HEK293 (cell line): Measurements from ENCODE around the gene EFCAB5.
"Not testable (repeated sequence)": the region's sequence is repeated elsewhere in the genome, so short reads cannot be mapped to it uniquely, and the experiment has no call there.

ENCODE experiments used
- CTCF ChIA-PET: fragments of 350-600 bp; formaldehyde crosslinking; extraction: SDS; loops from one replicate; lab custom pipeline; 2021; ENCODE audit warnings: antibody characterized with exemption; lab: Yijun Ruan, JAX
- POLR2A ChIA-PET: fragments of 300-600 bp; formaldehyde crosslinking; extraction: SDS; loops from one replicate; lab custom pipeline; 2020; ENCODE audit warnings: antibody characterized with exemption, inconsistent platforms; lab: Yijun Ruan, JAX
- H3K27ac ChIP-seq: fragments of 200-500 bp; sonication (Bioruptor generic); 2 replicates; pipeline ENCODE4 v1.5.1; 2014; ENCODE audit warnings: low read depth, low read length, control low read depth, inconsistent platforms; ENCODE audit errors: extremely low read depth
- H3K36me3 ChIP-seq, 2 experiments: fragments of 200-500 bp in 1 of 2; sonication (Bioruptor generic) in 1 of 2; 1 replicate in 1 of 2; 2 replicates in 1 of 2; pipeline ENCODE4 v1.5.1; 2014 to 2017; ENCODE audit warnings: inconsistent platforms in 2 of 2, low read length in 2 of 2; ENCODE audit not compliant: control insufficient read depth in 2 of 2, insufficient read depth in 1 of 2
- H3K4me1 ChIP-seq: fragments of 200-500 bp; sonication (Bioruptor generic); 2 replicates; pipeline ENCODE4 v1.5.1; 2014; ENCODE audit warnings: mild to moderate bottlenecking, low read length, inconsistent platforms; ENCODE audit not compliant: control insufficient read depth, insufficient read depth
- H3K4me3 ChIP-seq: 2 replicates; pipeline ENCODE4 v1.5.1; 2011; ENCODE audit warnings: low read depth, mild to moderate bottlenecking, control low read depth, low read length, moderate library complexity
- H3K9me3 ChIP-seq: fragments of 200-500 bp; sonication (Bioruptor generic); 2 replicates; pipeline ENCODE4 v1.5.1; 2014; ENCODE audit warnings: low read depth, low read length, inconsistent platforms; ENCODE audit not compliant: control insufficient read depth, insufficient read depth
- GLIS1 ChIP-seq: fragments of 450-650 bp; formaldehyde crosslinking; IDR thresholded peaks from 2 replicates; pipeline ENCODE4 v1.5.1; 2016; ENCODE audit warnings: missing biosample characterization, missing genetic modification characterization
- SCRT1 ChIP-seq: fragments of 450-650 bp; formaldehyde crosslinking; IDR thresholded peaks from 2 replicates; pipeline ENCODE4 v1.5.1; 2016; ENCODE audit warnings: missing biosample characterization, missing genetic modification characterization, borderline replicate concordance
- TRIM28 ChIP-seq: IDR thresholded peaks from 2 replicates; pipeline ENCODE4 v1.6.1; 2011; ENCODE audit warnings: low read length, control low read depth, borderline replicate concordance
- YY2 ChIP-seq: fragments of 450-650 bp; formaldehyde crosslinking; IDR thresholded peaks from 2 replicates; pipeline ENCODE4 v1.5.1; 2016; ENCODE audit warnings: missing biosample characterization, missing genetic modification characterization
- ZBTB17 ChIP-seq: fragments of 450-650 bp; formaldehyde crosslinking; IDR thresholded peaks from 2 replicates; pipeline ENCODE4 v1.5.1; 2016; ENCODE audit warnings: missing biosample characterization, missing genetic modification characterization
- ZNF114 ChIP-seq: fragments of 450-650 bp; formaldehyde crosslinking; IDR thresholded peaks from 2 replicates; pipeline ENCODE4 v1.5.0; 2017; ENCODE audit warnings: missing biosample characterization, missing genetic modification characterization
- ZNF133 ChIP-seq: fragments of 450-650 bp; formaldehyde crosslinking; IDR thresholded peaks from 2 replicates; pipeline ENCODE4 v1.5.1; 2016; ENCODE audit warnings: missing biosample characterization, missing genetic modification characterization
- ZNF202 ChIP-seq: fragments of 450-650 bp; formaldehyde crosslinking; IDR thresholded peaks from 2 replicates; pipeline ENCODE4 v1.5.1; 2016; ENCODE audit warnings: missing biosample characterization, missing genetic modification characterization, borderline replicate concordance
- ZNF335 ChIP-seq: fragments of 450-650 bp; formaldehyde crosslinking; conservative IDR thresholded peaks from 2 replicates; pipeline ENCODE4 v1.5.1; 2016; ENCODE audit warnings: missing biosample characterization, missing genetic modification characterization
- ZNF473 ChIP-seq: fragments of 450-650 bp; formaldehyde crosslinking; IDR thresholded peaks from 2 replicates; pipeline ENCODE4 v1.5.1; 2017; ENCODE audit warnings: missing biosample characterization, missing genetic modification characterization
- ZNF529 ChIP-seq: fragments of 450-650 bp; formaldehyde crosslinking; IDR thresholded peaks from 2 replicates; pipeline ENCODE4 v1.5.1; 2017; ENCODE audit warnings: missing genetic modification characterization, missing biosample characterization; ENCODE audit not compliant: insufficient replicate concordance
- ZNF558 ChIP-seq: fragments of 450-650 bp; formaldehyde crosslinking; IDR thresholded peaks from 2 replicates; pipeline ENCODE4 v1.5.1; 2016; ENCODE audit warnings: missing biosample characterization, missing genetic modification characterization
- ZNF596 ChIP-seq: fragments of 450-650 bp; IDR thresholded peaks from 2 replicates; pipeline ENCODE4 v1.5.0; 2018; ENCODE audit warnings: missing biosample characterization, mild to moderate bottlenecking, missing genetic modification characterization, moderate library complexity
- ZNF791 ChIP-seq: fragments of 450-650 bp; formaldehyde crosslinking; IDR thresholded peaks from 2 replicates; pipeline ENCODE4 v1.5.1; 2016; ENCODE audit warnings: missing biosample characterization, missing genetic modification characterization
- ZSCAN16 ChIP-seq: fragments of 450-650 bp; formaldehyde crosslinking; IDR thresholded peaks from 2 replicates; pipeline ENCODE4 v1.5.1; 2016; ENCODE audit warnings: missing biosample characterization, missing genetic modification characterization
- TF ChIP-seq, protein P1 (sequence below): fragments of 450-650 bp; formaldehyde crosslinking; IDR thresholded peaks from 2 replicates; pipeline ENCODE4 v1.5.1; 2016; ENCODE audit warnings: missing biosample characterization, missing genetic modification characterization

EFCAB5 gene

DNA sequence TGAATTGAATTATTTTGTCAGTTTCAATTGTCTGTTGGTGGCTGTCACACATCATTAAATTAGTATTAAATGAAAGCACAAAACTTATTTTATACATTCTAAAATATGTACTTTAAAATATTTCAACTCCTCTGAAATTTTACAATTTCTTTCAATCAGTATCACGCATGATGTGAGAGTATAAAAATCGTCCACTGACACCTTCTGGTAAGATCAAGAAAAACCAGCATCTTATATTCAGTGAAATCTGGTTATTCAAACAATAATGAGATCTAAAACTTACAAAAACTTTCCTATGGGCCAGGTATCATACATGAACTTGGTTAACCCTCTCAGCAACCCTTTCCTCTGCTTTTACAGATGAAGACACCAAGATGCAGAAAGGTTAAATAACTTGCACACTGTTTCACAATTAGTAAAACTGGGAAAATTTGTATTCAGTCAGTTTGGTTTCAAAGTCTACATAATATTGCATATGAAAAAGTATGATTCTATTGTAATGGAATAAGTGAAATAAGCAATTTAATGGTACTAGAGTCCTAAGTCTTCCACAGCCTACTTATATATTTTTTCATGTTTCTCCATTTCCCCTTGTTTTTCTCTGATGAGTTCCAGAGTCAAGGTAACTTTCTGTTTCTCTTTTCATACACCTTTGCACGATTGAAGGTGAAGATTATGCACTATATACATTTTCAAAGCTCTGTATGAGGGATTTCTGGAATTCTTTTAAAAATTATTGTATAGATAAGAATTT is 58.7 kb downstream of the EFCAB5 start:
- H3K4me1 ChIP-seq, result no peaks in the 10 kb centered on the region
- no peak overlapping the region for H3K27ac ChIP-seq
- ChIA-PET POLR2A (no interaction called here), CTCF (interaction anchor here (0.6 to 2.8 kb wide), 6 partner anchors 9 to 94 kb away, joined by 4 to 10 read pairs (median 6); no protein-coding TSS in a partner anchor)
- H3K4me3 ChIP-seq, result no peak overlapping the region
- TF ChIP-seq TRIM28, result no peak
- no peaks in the 10 kb centered on the region for H3K36me3 ChIP-seq
- H3K9me3 ChIP-seq, result no peaks in the 10 kb centered on the region

DNA sequence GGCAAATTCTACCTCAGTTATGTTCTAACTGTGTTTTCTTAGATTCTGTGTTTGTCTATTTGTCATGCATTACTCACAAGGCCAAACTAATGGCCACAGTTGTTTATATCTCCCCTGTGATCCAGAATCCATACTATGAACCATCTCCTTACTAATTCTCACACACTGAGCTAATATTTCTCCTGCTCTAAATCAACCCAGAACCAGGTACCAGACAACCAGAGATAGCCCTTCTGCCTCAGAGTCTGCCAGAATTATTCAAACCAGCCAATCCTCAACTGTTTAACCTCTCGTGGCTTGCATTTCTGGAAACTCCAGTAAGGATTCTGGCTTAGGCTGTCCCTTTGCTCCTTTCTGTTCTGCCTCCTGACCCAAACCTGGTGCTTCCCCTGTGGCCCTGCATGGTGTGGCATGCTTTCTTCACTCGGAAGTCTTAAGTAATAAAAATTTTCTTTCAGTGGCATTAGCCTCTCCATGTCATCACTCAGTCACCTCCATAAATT is 59.4 kb downstream of the EFCAB5 start:
- POLR2A ChIA-PET, result interaction anchor here (0.6 kb wide), 1 partner anchor 117 kb away, joined by 4 read pairs; no protein-coding TSS in a partner anchor
- TF ChIP-seq ZBTB17 (no peak), SCRT1 (no peak), ZNF596 (tag by site-specific recombination) (no peak), GLIS1 (tag by site-specific recombination) (no peak)
- CTCF ChIA-PET, result interaction anchor here (0.6 to 2.8 kb wide), 8 partner anchors 8 to 93 kb away, joined by 3 to 10 read pairs (median 5); no protein-coding TSS in a partner anchor
- Histone ChIP-seq H3K4me1 (0 out of 2 replicates have a peak, but pooled peaks cover 2% of the 10 kb centered on the region), H3K36me3 (no peaks in the 10 kb centered on the region), H3K27ac (no peak overlapping the region), H3K4me3 (no peak overlapping the region), H3K9me3 (no peaks in the 10 kb centered on the region)

DNA sequence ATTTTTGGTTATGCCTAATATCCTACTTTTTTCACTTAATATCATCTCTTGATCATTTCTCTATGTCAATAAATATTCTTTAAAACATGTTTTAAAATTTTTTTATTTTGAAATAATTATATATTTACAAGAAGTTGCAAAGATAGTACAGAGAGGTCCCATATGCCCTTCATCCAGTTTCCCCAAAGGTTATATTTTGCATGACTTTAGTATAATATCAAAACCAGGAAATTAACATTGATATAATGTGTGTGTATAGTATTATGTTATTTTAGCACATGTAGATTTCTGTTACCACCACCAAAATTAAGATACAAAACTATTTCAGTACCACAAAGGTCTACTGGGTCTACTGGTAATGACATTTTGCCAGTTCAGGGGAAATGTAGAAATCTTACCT is 60.7 kb downstream of the EFCAB5 start:
- H3K4me3 ChIP-seq, result no peak overlapping the region
- CTCF ChIA-PET, result interaction anchor here (0.5 to 1.7 kb wide), 4 partner anchors 19 to 703 kb away, joined by 4 to 8 read pairs (median 5); no protein-coding TSS in a partner anchor
- POLR2A ChIA-PET, result no interaction called here
- TF ChIP-seq, protein P1, sequence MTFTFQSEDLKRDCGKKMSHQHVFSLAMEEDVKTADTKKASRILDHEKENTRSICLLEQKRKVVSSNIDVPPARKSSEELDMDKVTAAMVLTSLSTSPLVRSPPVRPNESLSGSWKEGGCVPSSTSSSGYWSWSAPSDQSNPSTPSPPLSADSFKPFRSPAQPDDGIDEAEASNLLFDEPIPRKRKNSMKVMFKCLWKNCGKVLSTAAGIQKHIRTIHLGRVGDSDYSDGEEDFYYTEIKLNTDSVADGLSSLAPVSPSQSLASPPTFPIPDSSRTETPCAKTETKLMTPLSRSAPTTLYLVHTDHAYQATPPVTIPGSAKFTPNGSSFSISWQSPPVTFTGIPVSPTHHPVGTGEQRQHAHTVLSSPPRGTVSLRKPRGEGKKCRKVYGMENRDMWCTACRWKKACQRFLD (tag by site-specific recombination), result no peak
- no peak for TF ChIP-seq ZBTB17
- TF ChIP-seq ZNF529 (tag by site-specific recombination), result peak; percentile 93
- TF ChIP-seq, all 188 proteins: peak for 1
- H3K9me3 ChIP-seq, result no peaks in the 10 kb centered on the region
- 0 out of 2 replicates have a peak, but pooled peaks cover 2% of the 10 kb centered on the region for H3K4me1 ChIP-seq
- H3K36me3 ChIP-seq, result no peaks in the 10 kb centered on the region
- H3K27ac ChIP-seq, result no peak overlapping the region

DNA sequence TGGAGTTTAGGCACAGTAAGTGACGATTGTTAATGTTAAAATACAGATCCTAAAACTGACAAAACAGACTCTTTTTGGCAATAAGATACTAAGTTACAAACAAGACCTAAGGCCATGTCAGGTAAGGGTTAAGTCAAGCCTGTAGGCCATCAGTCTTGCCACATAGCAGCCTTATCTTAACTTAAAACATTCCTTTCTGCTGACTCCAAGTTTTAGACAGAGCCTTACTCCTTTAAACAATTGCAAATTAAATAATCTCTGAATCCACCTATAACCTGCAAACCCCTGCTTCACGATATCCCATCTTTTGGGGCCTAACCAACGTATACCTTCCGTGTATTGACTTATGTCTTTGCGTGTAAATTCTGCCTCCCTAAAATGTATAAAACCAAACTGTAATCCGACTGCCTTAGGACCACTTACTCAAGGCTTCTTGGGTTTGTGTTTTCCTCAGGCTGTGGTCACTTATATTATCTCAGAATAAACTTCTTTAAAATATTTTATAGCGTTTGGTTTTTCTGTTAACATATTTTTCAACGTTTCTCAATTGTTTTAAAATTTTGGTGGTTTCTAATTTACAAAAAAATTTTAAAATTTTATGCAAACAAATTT is 64.4 kb downstream of the EFCAB5 start:
- TF ChIP-seq ZNF529 (tag by site-specific recombination), result no peak
- TF ChIP-seq ZNF335, result 0 out of 2 replicates have a peak, but pooled peaks have one; percentile 26
- no peak for TF ChIP-seq ZNF114 (tag by site-specific recombination)
- no peak for TF ChIP-seq ZNF473 (tag by site-specific recombination)
- no peak for TF ChIP-seq ZNF202 (tag by site-specific recombination)
- TF ChIP-seq ZNF133 (tag by site-specific recombination), result peak; percentile 67
- no peak for TF ChIP-seq ZSCAN16 (tag by site-specific recombination)
- no peak for TF ChIP-seq ZNF791 (tag by site-specific recombination)
- TF ChIP-seq YY2 (tag by site-specific recombination), result no peak
- TF ChIP-seq ZNF558 (tag by site-specific recombination), result no peak
- ChIA-PET CTCF (interaction anchor here (1.0 kb wide), 1 partner anchor 16 kb away, joined by 5 read pairs; no protein-coding TSS in a partner anchor), POLR2A (no interaction called here)
- no peaks in the 10 kb centered on the region for H3K36me3 ChIP-seq
- no peaks in the 10 kb centered on the region for H3K9me3 ChIP-seq
- no peak overlapping the region for H3K4me3 ChIP-seq
- no peak overlapping the region for H3K27ac ChIP-seq
- H3K4me1 ChIP-seq, result 0 out of 2 replicates have a peak, but pooled peaks cover 2% of the 10 kb centered on the region

DNA sequence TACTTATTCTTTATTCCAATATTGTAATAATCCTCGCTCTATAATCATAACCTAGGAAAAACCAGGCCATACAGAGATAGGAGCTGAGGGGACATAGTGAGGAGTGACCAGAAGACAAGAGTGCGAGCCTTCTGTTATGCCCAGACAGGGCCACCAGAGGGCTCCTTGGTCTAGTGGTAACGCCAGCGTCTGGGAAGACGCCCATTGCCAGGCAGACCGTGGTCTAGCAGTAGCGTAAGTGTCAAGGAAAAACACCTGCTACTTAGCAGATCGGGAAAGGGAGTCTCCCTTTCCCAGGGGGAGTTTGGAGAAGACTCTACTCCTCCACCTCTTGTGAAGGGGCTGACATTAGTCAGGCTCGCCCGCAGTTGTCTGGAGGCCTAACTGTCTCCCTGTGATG is 70.5 kb downstream of the EFCAB5 start:
- CTCF ChIA-PET, result interaction anchor here (1.2 to 2.3 kb wide), 4 partner anchors 10 to 209 kb away, joined by 3 to 9 read pairs (median 4); no protein-coding TSS in a partner anchor
- POLR2A ChIA-PET, H3K27ac ChIP-seq, H3K9me3 ChIP-seq, H3K36me3 ChIP-seq, H3K4me1 ChIP-seq, H3K4me3 ChIP-seq: not testable (repeated sequence)
